KMS-11 (cell line): ENCODE data around the gene COX14.
A peak's percentile ranks its signal among the peaks of the same experiment; 100 is the strongest.

Source experiments
- H2AFZ ChIP-seq: fragments of 200-600 bp; sonication (generic); 2 replicates; pipeline ENCODE4 v1.6.1; 2016; ENCODE audit warnings: antibody characterized with exemption, mixed run types, low read depth
- H3K27ac ChIP-seq: fragments of 200-600 bp; sonication (generic); 2 replicates; pipeline ENCODE4 v1.6.1; 2016; ENCODE audit warnings: mild to moderate bottlenecking, mixed run types
- H3K27me3 ChIP-seq: fragments of 200-600 bp; sonication (generic); 2 replicates; pipeline ENCODE4 v1.6.1; 2017; ENCODE audit warnings: mild to moderate bottlenecking, low read depth, mixed run types, moderate library complexity; ENCODE audit not compliant: insufficient read depth
- H3K36me3 ChIP-seq: fragments of 200-600 bp; sonication (generic); 2 replicates; pipeline ENCODE4 v1.6.1; 2017; ENCODE audit warnings: mild to moderate bottlenecking, mixed run types; ENCODE audit not compliant: insufficient read depth
- H3K4me1 ChIP-seq: fragments of 200-600 bp; sonication (generic); 2 replicates; pipeline ENCODE4 v1.6.1; 2016; ENCODE audit warnings: mild to moderate bottlenecking, low read depth, mixed run types; ENCODE audit not compliant: poor library complexity, severe bottlenecking
- H3K4me2 ChIP-seq: fragments of 200-600 bp; sonication (generic); 2 replicates; pipeline ENCODE4 v1.7.0; 2016; ENCODE audit warnings: mild to moderate bottlenecking, mixed run types
- H3K4me3 ChIP-seq: fragments of 200-600 bp; sonication (generic); IDR thresholded peaks from 2 replicates; pipeline ENCODE4 v1.6.1; 2017; ENCODE audit warnings: low read depth, low read length, mixed read lengths; ENCODE audit not compliant: insufficient read depth
- H3K79me2 ChIP-seq: fragments of 200-600 bp; sonication (generic); 2 replicates; pipeline ENCODE4 v1.6.1; 2016; ENCODE audit warnings: low read depth, mixed run types; ENCODE audit not compliant: insufficient read depth
- H3K9ac ChIP-seq: fragments of 200-600 bp; sonication (generic); 2 replicates; pipeline ENCODE4 v1.6.1; 2016; ENCODE audit warnings: mild to moderate bottlenecking, mixed run types
- H4K20me1 ChIP-seq: fragments of 200-600 bp; sonication (generic); 2 replicates; pipeline ENCODE4 v1.6.1; 2016; ENCODE audit warnings: mild to moderate bottlenecking, mixed run types; ENCODE audit not compliant: insufficient read depth
- TF ChIP-seq, protein P1 (sequence below): fragments of 200-600 bp; sonication (generic); conservative IDR thresholded peaks from 2 replicates; pipeline ENCODE4 v1.6.1; 2017; ENCODE audit warnings: low read depth, mild to moderate bottlenecking, antibody characterized with exemption, low read length, moderate library complexity, mixed read lengths

COX14 gene

GRCh38 chr12:50088577-50089335, 23.3 kb upstream of the COX14 start:
- Histone ChIP-seq H3K9ac (no peak overlapping the region), H4K20me1 (no peaks in the 10 kb centered on the region), H3K4me3 (no peak overlapping the region), H3K4me1 (peaks cover 39% of the 10 kb centered on the region), H3K36me3 (peaks cover 20% of the 10 kb centered on the region), H3K27ac (no peak overlapping the region), H2AFZ (no peak overlapping the region), H3K27me3 (no peaks in the 10 kb centered on the region), H3K4me2 (no peak overlapping the region), H3K79me2 (peaks cover 5% of the 10 kb centered on the region; the same call in 1 of the 2 replicates)
- TF ChIP-seq, protein P1, sequence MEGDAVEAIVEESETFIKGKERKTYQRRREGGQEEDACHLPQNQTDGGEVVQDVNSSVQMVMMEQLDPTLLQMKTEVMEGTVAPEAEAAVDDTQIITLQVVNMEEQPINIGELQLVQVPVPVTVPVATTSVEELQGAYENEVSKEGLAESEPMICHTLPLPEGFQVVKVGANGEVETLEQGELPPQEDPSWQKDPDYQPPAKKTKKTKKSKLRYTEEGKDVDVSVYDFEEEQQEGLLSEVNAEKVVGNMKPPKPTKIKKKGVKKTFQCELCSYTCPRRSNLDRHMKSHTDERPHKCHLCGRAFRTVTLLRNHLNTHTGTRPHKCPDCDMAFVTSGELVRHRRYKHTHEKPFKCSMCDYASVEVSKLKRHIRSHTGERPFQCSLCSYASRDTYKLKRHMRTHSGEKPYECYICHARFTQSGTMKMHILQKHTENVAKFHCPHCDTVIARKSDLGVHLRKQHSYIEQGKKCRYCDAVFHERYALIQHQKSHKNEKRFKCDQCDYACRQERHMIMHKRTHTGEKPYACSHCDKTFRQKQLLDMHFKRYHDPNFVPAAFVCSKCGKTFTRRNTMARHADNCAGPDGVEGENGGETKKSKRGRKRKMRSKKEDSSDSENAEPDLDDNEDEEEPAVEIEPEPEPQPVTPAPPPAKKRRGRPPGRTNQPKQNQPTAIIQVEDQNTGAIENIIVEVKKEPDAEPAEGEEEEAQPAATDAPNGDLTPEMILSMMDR = peak; percentile 90

DNA sequence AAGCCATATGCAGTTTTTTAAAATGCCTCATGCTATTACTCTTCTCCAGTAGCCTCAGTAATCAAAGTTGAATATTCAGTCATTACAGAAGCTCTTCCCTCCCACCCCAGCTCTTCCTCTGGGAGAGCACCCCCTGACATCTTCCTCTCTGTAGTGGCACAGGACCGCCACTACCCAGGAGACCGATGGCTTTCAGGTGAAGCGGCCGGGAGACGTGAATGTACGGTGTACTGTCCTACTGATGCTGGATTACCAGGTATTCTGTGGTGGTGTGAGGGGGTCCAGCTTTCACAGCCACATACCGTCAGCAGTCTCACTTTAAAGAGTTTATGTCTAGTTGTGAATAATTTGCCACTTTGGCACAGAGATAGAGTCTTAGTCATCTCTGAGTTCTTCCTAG, 22.3 kb upstream of the COX14 start:
- H3K9ac ChIP-seq = no peak overlapping the region
- TF ChIP-seq, protein P1 = no peak
- H3K36me3 ChIP-seq = peaks cover 23% of the 10 kb centered on the region
- H3K4me3 ChIP-seq = no peak overlapping the region
- peaks cover 5% of the 10 kb centered on the region; the same call in 1 of the 2 replicates for H3K79me2 ChIP-seq
- no peaks in the 10 kb centered on the region for H3K27me3 ChIP-seq
- H3K4me1 ChIP-seq = peaks cover 34% of the 10 kb centered on the region
- H2AFZ ChIP-seq = no peak overlapping the region
- H3K4me2 ChIP-seq = no peak overlapping the region
- H4K20me1 ChIP-seq = no peaks in the 10 kb centered on the region
- H3K27ac ChIP-seq = no peak overlapping the region

DNA sequence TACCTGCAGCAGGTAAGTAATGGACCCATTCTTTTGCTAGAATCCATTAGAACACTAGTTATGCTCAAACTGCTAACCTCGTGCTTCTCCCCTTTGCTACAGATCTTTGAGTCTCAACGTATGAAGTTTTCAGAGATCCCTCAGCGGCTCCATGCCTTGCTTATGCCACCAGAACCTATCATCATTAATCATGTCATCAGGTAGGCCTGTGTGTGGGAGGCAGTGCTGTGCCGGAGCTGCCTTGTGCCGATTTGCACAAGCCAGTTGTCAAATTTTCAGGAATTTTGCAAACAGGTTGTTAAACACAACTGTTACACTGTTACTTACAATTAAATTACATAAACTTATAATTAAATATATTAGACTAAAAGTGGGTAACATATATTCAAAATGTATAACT, 21.6 kb upstream of the COX14 start:
- Histone ChIP-seq H3K4me3 (no peak overlapping the region), H3K4me2 (no peak overlapping the region), H3K27ac (no peak overlapping the region), H2AFZ (no peak overlapping the region), H4K20me1 (no peaks in the 10 kb centered on the region), H3K9ac (no peak overlapping the region), H3K79me2 (peaks cover 5% of the 10 kb centered on the region; the same call in 1 of the 2 replicates), H3K36me3 (peaks cover 27% of the 10 kb centered on the region), H3K27me3 (no peaks in the 10 kb centered on the region), H3K4me1 (peaks cover 34% of the 10 kb centered on the region)
- TF ChIP-seq, protein P1 = no peak

DNA sequence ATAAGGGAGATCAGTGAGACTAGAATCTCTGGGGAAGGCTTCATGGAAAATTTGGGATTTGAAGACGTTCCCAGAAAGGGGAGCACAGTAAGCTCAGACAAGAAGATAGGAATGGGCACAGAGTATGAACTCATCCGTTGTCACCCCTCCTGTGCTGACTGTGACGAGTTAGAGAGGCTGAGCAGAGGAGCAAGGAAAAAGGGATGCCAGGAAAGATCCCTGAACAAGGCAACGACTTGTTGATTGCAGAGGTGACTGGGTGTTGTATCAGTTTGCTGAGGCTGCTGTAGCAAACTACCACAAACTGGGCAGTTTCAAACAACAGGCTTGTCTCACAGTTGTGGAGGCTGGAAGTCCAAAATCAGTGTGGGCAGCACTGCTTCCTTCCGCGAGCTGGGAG, 14.1 kb upstream of the COX14 start:
- Histone ChIP-seq H3K27me3 (no peaks in the 10 kb centered on the region), H3K79me2 (no peaks in the 10 kb centered on the region), H2AFZ (no peak overlapping the region), H3K27ac (no peak overlapping the region), H3K36me3 (peaks cover 13% of the 10 kb centered on the region; the same call in 1 of the 2 replicates), H4K20me1 (no peaks in the 10 kb centered on the region), H3K4me1 (no peaks in the 10 kb centered on the region), H3K9ac (no peak overlapping the region), H3K4me2 (no peak overlapping the region), H3K4me3 (no peak overlapping the region)
- TF ChIP-seq, protein P1 = no peak
